NB4 (cell line): ENCODE data around the gene RYR2.

Experiments used
- MYC ChIP-seq: IDR thresholded peaks from 2 replicates; pipeline ENCODE4 v1.6.1; 2011; ENCODE audit warnings: low read depth, low read length
- POLR2A ChIP-seq: IDR thresholded peaks from 2 replicates; pipeline ENCODE4 v1.6.1; 2011; ENCODE audit warnings: mild to moderate bottlenecking; ENCODE audit not compliant: insufficient read length; ENCODE audit errors: extremely low read depth
- TF ChIP-seq, protein P1 (sequence below): IDR thresholded peaks from one replicate; pipeline ENCODE4 v1.5.1; 2012; ENCODE audit warnings: low read depth, low read length
- TF ChIP-seq, protein P2 (sequence below): IDR thresholded peaks from 2 replicates; pipeline ENCODE4 v1.6.1; 2011; ENCODE audit warnings: low read depth, low read length

DNA sequence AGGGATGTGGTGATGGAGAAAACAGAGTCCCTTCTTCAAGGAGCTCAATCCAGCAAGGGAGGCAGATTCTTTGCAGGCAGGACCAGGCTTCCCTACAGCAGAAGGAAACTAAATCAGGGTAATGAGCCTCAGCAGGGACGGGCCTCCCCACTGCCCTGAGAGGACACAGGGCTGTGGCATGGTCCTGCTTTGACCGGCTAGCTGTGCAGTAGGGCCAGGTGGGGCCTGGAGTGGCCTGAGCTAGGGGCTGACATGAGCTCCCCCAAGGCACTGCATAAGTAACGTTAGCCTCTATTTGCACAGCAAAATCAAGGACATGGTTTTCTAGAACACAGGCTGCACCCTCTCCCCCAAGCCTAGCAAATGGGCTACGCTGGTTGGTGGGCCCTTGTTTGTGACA lies 162.9 kb downstream of the RYR2 start:
- TF ChIP-seq, protein P1, sequence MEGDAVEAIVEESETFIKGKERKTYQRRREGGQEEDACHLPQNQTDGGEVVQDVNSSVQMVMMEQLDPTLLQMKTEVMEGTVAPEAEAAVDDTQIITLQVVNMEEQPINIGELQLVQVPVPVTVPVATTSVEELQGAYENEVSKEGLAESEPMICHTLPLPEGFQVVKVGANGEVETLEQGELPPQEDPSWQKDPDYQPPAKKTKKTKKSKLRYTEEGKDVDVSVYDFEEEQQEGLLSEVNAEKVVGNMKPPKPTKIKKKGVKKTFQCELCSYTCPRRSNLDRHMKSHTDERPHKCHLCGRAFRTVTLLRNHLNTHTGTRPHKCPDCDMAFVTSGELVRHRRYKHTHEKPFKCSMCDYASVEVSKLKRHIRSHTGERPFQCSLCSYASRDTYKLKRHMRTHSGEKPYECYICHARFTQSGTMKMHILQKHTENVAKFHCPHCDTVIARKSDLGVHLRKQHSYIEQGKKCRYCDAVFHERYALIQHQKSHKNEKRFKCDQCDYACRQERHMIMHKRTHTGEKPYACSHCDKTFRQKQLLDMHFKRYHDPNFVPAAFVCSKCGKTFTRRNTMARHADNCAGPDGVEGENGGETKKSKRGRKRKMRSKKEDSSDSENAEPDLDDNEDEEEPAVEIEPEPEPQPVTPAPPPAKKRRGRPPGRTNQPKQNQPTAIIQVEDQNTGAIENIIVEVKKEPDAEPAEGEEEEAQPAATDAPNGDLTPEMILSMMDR = no peak
- no peak for TF ChIP-seq POLR2A
- TF ChIP-seq, protein P2, sequence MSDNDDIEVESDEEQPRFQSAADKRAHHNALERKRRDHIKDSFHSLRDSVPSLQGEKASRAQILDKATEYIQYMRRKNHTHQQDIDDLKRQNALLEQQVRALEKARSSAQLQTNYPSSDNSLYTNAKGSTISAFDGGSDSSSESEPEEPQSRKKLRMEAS = no peak
- TF ChIP-seq MYC = no peak
